ENCODE measurements around the gene NXPH3.

Gene NXPH3

DNA sequence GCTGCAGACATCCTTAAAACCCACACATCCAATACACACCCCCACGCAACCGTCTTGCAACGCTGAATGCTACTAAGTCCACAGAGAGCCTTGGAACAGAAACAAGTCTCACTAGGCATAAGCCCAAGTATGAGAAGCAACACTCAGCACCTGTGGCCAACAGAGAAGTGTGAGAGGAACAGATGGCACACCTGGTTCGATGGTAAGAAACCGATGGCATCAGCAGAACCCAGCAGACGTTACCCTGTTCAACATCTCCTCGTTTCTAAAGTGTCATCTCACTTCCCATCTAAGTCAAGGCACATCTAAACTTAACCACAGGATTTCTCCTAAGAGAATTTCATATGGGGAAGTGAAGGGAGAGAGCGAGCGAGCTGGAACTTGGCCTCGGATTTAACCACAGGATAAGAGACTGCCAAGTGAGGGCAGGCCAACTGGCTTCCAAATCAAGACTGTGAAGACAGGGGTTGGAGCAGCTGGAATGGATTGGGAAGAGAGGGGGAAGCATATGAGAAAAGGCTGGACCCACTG is 41.0 kb downstream of the NXPH3 start:
- no peak for DNase-seq (ENCODE audit: insufficient read length, low spot score)
- FAIRE-seq = no peak

- FAIRE-seq = no peak
These were observed 42.4 kb downstream of the NXPH3 start for GRCh38 chr17:49618028-49618611.

DNA sequence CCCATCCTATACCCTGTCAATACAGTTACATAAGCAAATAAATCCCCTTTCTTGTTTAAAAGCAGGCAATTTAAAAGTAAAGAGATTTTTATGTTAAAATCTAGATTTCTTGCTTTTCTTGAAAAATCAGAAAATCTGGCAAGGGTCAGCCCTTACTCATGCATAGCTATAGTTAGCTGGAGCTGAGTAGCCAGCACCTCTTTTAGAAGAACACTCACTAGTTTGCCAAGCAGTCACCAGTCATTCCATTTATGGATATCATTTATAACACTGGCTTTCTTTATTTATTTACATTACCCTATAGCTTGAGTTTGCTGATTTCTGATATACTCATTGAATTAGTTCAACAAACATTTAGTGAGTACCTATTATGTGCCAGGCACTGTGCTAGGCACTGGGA is 45.7 kb downstream of the NXPH3 start:
- DNase-seq (ENCODE audit: insufficient read length, low spot score) = no peak
- no peak for FAIRE-seq

More at GRCh38 chr17:49618028-49618611, 42.4 kb downstream of the NXPH3 start:
- DNase-seq (ENCODE audit: insufficient read length, low spot score) = no peak

DNA sequence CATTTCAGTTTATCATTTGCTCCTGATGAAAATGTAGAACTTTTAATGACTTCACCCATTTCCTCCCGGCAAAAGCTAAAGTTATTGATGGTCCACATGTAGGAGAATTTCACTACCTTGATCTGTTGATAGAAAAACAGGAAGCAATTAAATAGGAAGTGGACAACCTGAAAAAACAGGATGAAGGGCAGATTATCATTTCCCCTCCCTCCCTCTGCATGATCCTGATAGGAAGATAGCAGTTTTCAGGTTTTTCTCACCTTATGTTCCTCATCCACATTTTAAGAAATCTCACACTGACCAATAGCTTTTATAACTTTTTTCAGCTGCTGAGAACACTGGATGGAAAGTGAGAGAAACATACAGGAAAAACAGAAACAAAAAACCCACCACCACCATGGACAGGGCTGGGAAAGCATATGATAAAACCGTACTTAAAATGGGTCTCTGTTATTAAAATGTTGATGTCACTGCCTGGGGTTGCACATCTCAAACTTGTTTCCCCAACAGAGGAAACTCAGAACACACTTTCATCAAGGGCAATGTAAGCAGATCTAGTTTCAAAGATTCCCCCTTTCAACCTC is 46.4 kb downstream of the NXPH3 start:
- FAIRE-seq = no peak
- DNase-seq (ENCODE audit: insufficient read length, low spot score) = no peak

DNA sequence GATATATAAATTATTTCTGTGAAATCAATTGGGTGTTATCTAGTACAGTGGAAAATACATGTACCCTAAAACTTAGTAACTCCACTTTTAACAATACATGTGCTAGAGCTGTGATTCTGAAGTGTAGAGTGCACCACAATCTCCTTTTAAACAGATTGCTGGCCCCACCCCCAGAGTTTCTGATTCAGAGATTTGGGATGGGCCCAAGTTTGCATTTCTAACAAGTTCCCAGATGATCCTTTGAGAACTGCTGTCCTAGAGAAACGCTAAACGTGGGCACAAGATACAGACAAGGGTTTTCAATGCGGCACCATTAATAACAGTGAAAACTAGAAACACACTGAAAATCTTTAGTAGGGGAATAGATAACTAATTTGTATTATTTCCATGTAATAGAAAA is 49.2 kb downstream of the NXPH3 start:
- FAIRE-seq (no peak), DNase-seq (ENCODE audit: insufficient read length, low spot score) (no peak)

- no peak for FAIRE-seq
- DNase-seq (ENCODE audit: insufficient read length, low spot score) = no peak
These were observed 53.8 kb downstream of the NXPH3 start for GRCh38 chr17:49629447-49629846.

- FAIRE-seq = no peak
These were observed 54.6 kb downstream of the NXPH3 start for GRCh38 chr17:49630113-49630900.

GRCh38 chr17:49631496-49631895 is 55.8 kb downstream of the NXPH3 start:
- no peak for DNase-seq (ENCODE audit: insufficient read length, low spot score)
- FAIRE-seq = no peak

More at GRCh38 chr17:49630113-49630900, 54.6 kb downstream of the NXPH3 start:
- no peak for DNase-seq (ENCODE audit: insufficient read length, low spot score)

Data from HTR-8/SVneo (cell line).